HepG2 (cell line): Measurements from ENCODE around the gene TAMALIN. TPM values are rescaled to one million over a fixed set of nuclear protein-coding genes. Genes with fewer than 3 reads are reported as not detected.

ENCODE experiments used
- AGO2 ChIP-seq: fragments of 200-400 bp; formaldehyde crosslinking; optimal IDR thresholded peaks from 2 replicates; pipeline ENCODE3; 2017; ENCODE audit warnings: mild to moderate bottlenecking, low read depth, low read length, moderate library complexity
- ATF7 ChIP-seq, 2 experiments: fragments of 450-650 bp in 1 of 2; sonication (generic) in 1 of 2; formaldehyde crosslinking in 1 of 2; IDR thresholded peaks; 2 replicates each; pipeline versions ENCODE4 v1.4.0 to v1.6.1; 2016 to 2020; ENCODE audit warnings: antibody characterized with exemption in 1 of 2, mild to moderate bottlenecking in 1 of 2, missing genetic modification reagents in 1 of 2
- CREB1 ChIP-seq, 2 experiments: fragments of 450-650 bp in 1 of 2; IDR thresholded peaks; 2 replicates each; pipeline ENCODE4 v1.6.1; 2016 to 2017; ENCODE audit warnings: control low read depth in 1 of 2, mild to moderate bottlenecking in 1 of 2, missing compliant biosample characterization in 1 of 2, missing genetic modification characterization in 1 of 2
- DZIP1 ChIP-seq: sonication (generic); formaldehyde crosslinking; IDR thresholded peaks from 2 replicates; pipeline ENCODE4 v1.5.0; 2020; ENCODE audit warnings: mild to moderate bottlenecking, missing genetic modification reagents
- NAIF1 ChIP-seq: sonication (generic); formaldehyde crosslinking; IDR thresholded peaks from 2 replicates; pipeline ENCODE4 v1.5.0; 2020; ENCODE audit warnings: mild to moderate bottlenecking, missing genetic modification reagents, borderline replicate concordance
- RBFOX2 ChIP-seq: fragments of 200-400 bp; formaldehyde crosslinking; IDR thresholded peaks from 2 replicates; pipeline ENCODE4 v1.6.1; 2017; ENCODE audit warnings: low read depth, mild to moderate bottlenecking, low read length
- TERF1 ChIP-seq: sonication (generic); formaldehyde crosslinking; IDR thresholded peaks from 2 replicates; pipeline ENCODE4 v1.8.0; 2022; ENCODE audit warnings: mild to moderate bottlenecking, missing genetic modification reagents, moderate library complexity
- ZNF12 ChIP-seq: sonication (generic); formaldehyde crosslinking; IDR thresholded peaks from 2 replicates; pipeline ENCODE4 v1.5.0; 2020; ENCODE audit warnings: missing genetic modification reagents
- ZNF234 ChIP-seq: sonication (generic); formaldehyde crosslinking; conservative IDR thresholded peaks from 2 replicates; pipeline ENCODE4 v1.5.1; 2020; ENCODE audit warnings: mild to moderate bottlenecking, missing genetic modification reagents
- ZNF331 ChIP-seq: sonication (generic); formaldehyde crosslinking; IDR thresholded peaks from 2 replicates; pipeline ENCODE4 v1.4.0; 2020; ENCODE audit warnings: missing genetic modification reagents
- ZNF501 ChIP-seq: sonication (generic); formaldehyde crosslinking; IDR thresholded peaks from 2 replicates; pipeline ENCODE4 v1.5.1; 2020; ENCODE audit warnings: mild to moderate bottlenecking, moderate library complexity, missing genetic modification reagents
- ZNF562 ChIP-seq: sonication (generic); formaldehyde crosslinking; IDR thresholded peaks from 2 replicates; pipeline ENCODE4 v1.8.0; 2022; ENCODE audit warnings: missing genetic modification reagents, borderline replicate concordance
- ZNF639 ChIP-seq: conservative IDR thresholded peaks from 2 replicates; pipeline ENCODE4 v1.6.1; 2018; ENCODE audit warnings: missing genetic modification reagents
- polyA plus RNA-seq, 8 experiments: library from polyadenylated mRNA; depleted of rRNA in 3 of 8; stranded (reverse) in 7 of 8; unstranded in 1 of 8; fragments of >200 nt; fragmentation: Illumina TruSeq in 4 of 8; extraction: Trizol in 4 of 8; gene quantifications; 2 replicates each; pipeline versions ENCODE4 v1.2.1 to v1.2.3, GENCODE V29; 2011 to 2016; ENCODE audit warnings: low read depth in 4 of 8, missing spikeins in 1 of 8, mixed read lengths in 1 of 8; ENCODE audit not compliant: insufficient read depth in 1 of 8
- total RNA-seq, 5 experiments: library from RNA; depleted of rRNA; stranded (reverse); fragments of >200 nt; fragmentation: Illumina TruSeq; extraction: Trizol; gene quantifications; 2 replicates each; pipeline ENCODE4 v1.2.3, GENCODE V29; 2016; ENCODE audit warnings: low read depth in 1 of 5
- TF ChIP-seq, protein P1 (sequence below): sonication (generic); formaldehyde crosslinking; IDR thresholded peaks from 2 replicates; pipeline ENCODE4 v1.5.1; 2020; ENCODE audit warnings: mild to moderate bottlenecking, missing genetic modification reagents, borderline replicate concordance
- TF ChIP-seq, protein P2 (sequence below): sonication (generic); formaldehyde crosslinking; IDR thresholded peaks from 2 replicates; pipeline ENCODE4 v1.5.0; 2020; ENCODE audit warnings: mild to moderate bottlenecking, missing genetic modification reagents
- TF ChIP-seq, protein P3 (sequence below): IDR thresholded peaks from 2 replicates; pipeline ENCODE4 v1.6.1; 2016; ENCODE audit warnings: missing genetic modification reagents, missing compliant biosample characterization
- TF ChIP-seq, protein P4 (sequence below): sonication (generic); formaldehyde crosslinking; IDR thresholded peaks from 2 replicates; pipeline ENCODE4 v1.8.0; 2022; ENCODE audit warnings: missing genetic modification reagents, mild to moderate bottlenecking, inconsistent platforms, borderline replicate concordance

Gene TAMALIN
- total and polyA plus RNA-seq, 2 of the 13 experiments (the other 11 are each of a cell fraction or from before 2014, with no cell fraction given): 2.9 to 10.9 TPM

- TF ChIP-seq TERF1 (CRISPR knock-in tag) (no peak), ZNF234 (CRISPR knock-in tag) (no peak), AGO2 (peak; percentile 9), CREB1 (IDR thresholded peaks at IDR 0.05) (0 out of 2 replicates have a peak, but pooled peaks have one; percentile 9), CREB1 (CRISPR knock-in tag; IDR thresholded peaks at IDR 0.05) (no peak), ZNF639 (CRISPR knock-in tag) (no peak), NAIF1 (no peak), ZNF562 (CRISPR knock-in tag) (no peak), ZNF331 (CRISPR knock-in tag) (no peak), ZNF12 (CRISPR knock-in tag) (no peak), DZIP1 (CRISPR knock-in tag) (0 out of 2 replicates have a peak, but pooled peaks have one; percentile 40), RBFOX2 (peak; percentile 39), ZNF501 (CRISPR knock-in tag) (0 out of 2 replicates have a peak, but pooled peaks have one; percentile 30), ATF7 (IDR thresholded peaks at IDR 0.05) (no peak), ATF7 (CRISPR knock-in tag; IDR thresholded peaks at IDR 0.05) (no peak)
- TF ChIP-seq, protein P1, sequence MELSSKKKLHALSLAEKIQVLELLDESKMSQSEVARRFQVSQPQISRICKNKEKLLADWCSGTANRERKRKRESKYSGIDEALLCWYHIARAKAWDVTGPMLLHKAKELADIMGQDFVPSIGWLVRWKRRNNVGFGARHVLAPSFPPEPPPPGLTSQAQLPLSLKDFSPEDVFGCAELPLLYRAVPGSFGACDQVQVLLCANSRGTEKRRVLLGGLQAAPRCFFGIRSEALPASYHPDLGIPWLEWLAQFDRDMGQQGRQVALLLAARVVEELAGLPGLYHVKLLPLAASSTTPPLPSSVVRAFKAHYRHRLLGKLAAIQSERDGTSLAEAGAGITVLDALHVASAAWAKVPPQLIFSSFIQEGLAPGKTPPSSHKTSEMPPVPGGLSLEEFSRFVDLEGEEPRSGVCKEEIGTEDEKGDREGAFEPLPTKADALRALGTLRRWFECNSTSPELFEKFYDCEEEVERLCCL (CRISPR knock-in tag): no peak
- TF ChIP-seq, protein P2, sequence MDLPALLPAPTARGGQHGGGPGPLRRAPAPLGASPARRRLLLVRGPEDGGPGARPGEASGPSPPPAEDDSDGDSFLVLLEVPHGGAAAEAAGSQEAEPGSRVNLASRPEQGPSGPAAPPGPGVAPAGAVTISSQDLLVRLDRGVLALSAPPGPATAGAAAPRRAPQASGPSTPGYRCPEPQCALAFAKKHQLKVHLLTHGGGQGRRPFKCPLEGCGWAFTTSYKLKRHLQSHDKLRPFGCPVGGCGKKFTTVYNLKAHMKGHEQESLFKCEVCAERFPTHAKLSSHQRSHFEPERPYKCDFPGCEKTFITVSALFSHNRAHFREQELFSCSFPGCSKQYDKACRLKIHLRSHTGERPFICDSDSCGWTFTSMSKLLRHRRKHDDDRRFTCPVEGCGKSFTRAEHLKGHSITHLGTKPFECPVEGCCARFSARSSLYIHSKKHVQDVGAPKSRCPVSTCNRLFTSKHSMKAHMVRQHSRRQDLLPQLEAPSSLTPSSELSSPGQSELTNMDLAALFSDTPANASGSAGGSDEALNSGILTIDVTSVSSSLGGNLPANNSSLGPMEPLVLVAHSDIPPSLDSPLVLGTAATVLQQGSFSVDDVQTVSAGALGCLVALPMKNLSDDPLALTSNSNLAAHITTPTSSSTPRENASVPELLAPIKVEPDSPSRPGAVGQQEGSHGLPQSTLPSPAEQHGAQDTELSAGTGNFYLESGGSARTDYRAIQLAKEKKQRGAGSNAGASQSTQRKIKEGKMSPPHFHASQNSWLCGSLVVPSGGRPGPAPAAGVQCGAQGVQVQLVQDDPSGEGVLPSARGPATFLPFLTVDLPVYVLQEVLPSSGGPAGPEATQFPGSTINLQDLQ (CRISPR knock-in tag): no peak
- TF ChIP-seq, protein P3, sequence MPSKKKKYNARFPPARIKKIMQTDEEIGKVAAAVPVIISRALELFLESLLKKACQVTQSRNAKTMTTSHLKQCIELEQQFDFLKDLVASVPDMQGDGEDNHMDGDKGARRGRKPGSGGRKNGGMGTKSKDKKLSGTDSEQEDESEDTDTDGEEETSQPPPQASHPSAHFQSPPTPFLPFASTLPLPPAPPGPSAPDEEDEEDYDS: no peak
- TF ChIP-seq, protein P4, sequence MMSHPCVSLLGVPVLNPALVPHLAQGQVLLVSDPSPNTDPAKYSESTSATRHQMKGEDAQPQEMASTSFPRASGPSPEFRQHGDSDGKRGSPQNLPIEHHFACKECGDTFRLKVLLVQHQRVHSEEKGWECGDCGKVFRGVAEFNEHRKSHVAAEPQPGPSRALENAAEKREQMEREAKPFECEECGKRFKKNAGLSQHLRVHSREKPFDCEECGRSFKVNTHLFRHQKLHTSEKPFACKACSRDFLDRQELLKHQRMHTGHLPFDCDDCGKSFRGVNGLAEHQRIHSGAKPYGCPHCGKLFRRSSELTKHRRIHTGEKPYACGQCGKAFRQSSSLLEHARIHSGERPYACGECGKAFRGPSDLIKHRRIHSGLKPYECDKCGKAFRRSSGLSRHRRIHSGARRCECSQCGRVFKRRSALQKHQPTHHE (CRISPR knock-in tag): no peak
These were observed 29.9 kb downstream of the TAMALIN start (continued) for GRCh38 chr12:52036587-52037171.
